Natural killer cell (primary cell): ENCODE data around the gene SMIM38. TPM values are rescaled to one million over a fixed set of nuclear protein-coding genes. Genes with fewer than 3 reads are reported as not detected.

Experiments used
- ATAC-seq, 3 donors: fragments of 150-1000 bp in 2 of 3; fragments of 200-7000 bp in 1 of 3; cut with Tn5 transposase; 1 replicate in 1 of 3; 2 replicates in 2 of 3; pipeline ENCODE4 v1.10.0; 2021; ENCODE audit warnings: mild to moderate bottlenecking in 2 of 3, moderate library complexity in 2 of 3
- DNase-seq, 2 donors: peaks; one replicate each; pipeline versions ENCODE4 v3.0.0 to v3.0.0-alpha.2; 2013 to 2021; ENCODE audit warnings: mixed read lengths in 1 of 2
- H3K27ac ChIP-seq: one replicate; pipeline ENCODE4 v1.5.1; 2013; ENCODE audit warnings: mild to moderate bottlenecking, low read length
- H3K27me3 ChIP-seq: one replicate; pipeline ENCODE4 v1.6.1; 2013; ENCODE audit warnings: low read length; ENCODE audit not compliant: control insufficient read depth, insufficient read depth
- H3K36me3 ChIP-seq: one replicate; pipeline ENCODE4 v1.6.1; 2013; ENCODE audit warnings: low read length; ENCODE audit not compliant: control insufficient read depth, insufficient read depth
- H3K4me1 ChIP-seq: one replicate; pipeline ENCODE4 v1.6.1; 2013; ENCODE audit warnings: low read length; ENCODE audit not compliant: control insufficient read depth, insufficient read depth
- H3K4me3 ChIP-seq: one replicate; pipeline ENCODE4 v1.5.1; 2013; ENCODE audit warnings: low read length
- H3K9me3 ChIP-seq: one replicate; pipeline ENCODE4 v1.6.1; 2013; ENCODE audit warnings: low read length; ENCODE audit not compliant: control insufficient read depth, insufficient read depth
- H3K27ac Mint-ChIP-seq, 2 donors: one replicate each; pipeline ENCODE4 v1.8.0; 2022; ENCODE audit warnings: mild to moderate bottlenecking in 2 of 2, mixed read lengths in 2 of 2, moderate library complexity in 1 of 2
- H3K27me3 Mint-ChIP-seq, 2 donors: one replicate each; pipeline ENCODE4 v1.8.0; 2022; ENCODE audit warnings: low read depth in 2 of 2, mixed read lengths in 2 of 2
- H3K36me3 Mint-ChIP-seq: one replicate; pipeline ENCODE4 v1.8.0; 2022; ENCODE audit warnings: mixed read lengths
- H3K4me1 Mint-ChIP-seq, 2 donors: one replicate each; pipeline ENCODE4 v1.8.0; 2022; ENCODE audit warnings: mixed read lengths in 2 of 2
- H3K4me3 Mint-ChIP-seq: one replicate; pipeline ENCODE4 v1.8.0; 2022; ENCODE audit warnings: mild to moderate bottlenecking, moderate library complexity, mixed read lengths
- H3K9me3 Mint-ChIP-seq, 2 donors: one replicate each; pipeline ENCODE4 v1.8.0; 2022; ENCODE audit warnings: mixed read lengths in 2 of 2
- CTCF ChIP-seq: fragments of 200-600 bp; IDR thresholded peaks from one replicate; pipeline ENCODE4 v1.8.0; 2022; ENCODE audit warnings: antibody characterized with exemption
- WGBS: methylation state at CpG from one replicate; pipeline ENCODE4 v1.1.7; 2013; ENCODE audit warnings: missing lambda C conversion rate; ENCODE audit not compliant: insufficient coverage; 5-methylcytosine and 5-hydroxymethylcytosine counted together
- intact Hi-C: fragments of 100-400 bp; cut with micrococcal nuclease; formaldehyde crosslinking; loops from one replicate; pipeline ENCODE4 v1.14.2; 2022
- total RNA-seq, 4 donors: library from RNA; stranded (reverse); fragments of 120-200 nt in 1 of 4; gene quantifications; one replicate each; pipeline versions ENCODE4 v1.2.3 to v1.2.4, GENCODE V29; 2013 to 2022

The SMIM38 gene
- total RNA-seq, 3 donors from 2014 or later (not counting 1 experiment from before 2014, with no cell fraction given), result 0.23 to 0.42 (median 0.40) TPM

GRCh38 chr11:69190796-69191536 lies 35.2 kb downstream of the SMIM38 start:
- Histone ChIP-seq H3K36me3 (no peaks in the 10 kb centered on the region), H3K4me3 (no peak overlapping the region), H3K27ac (no peak overlapping the region), H3K4me1 (no peaks in the 10 kb centered on the region), H3K27me3 (no peaks in the 10 kb centered on the region), H3K9me3 (peaks cover 4% of the 10 kb centered on the region)
- intact Hi-C loops, result no loop called here
- ATAC-seq (no peak), DNase-seq (no peak)
- H3K36me3 Mint-ChIP-seq, result no peaks in the 10 kb centered on the region
- no peak overlapping the region for H3K27ac Mint-ChIP-seq
- H3K9me3 Mint-ChIP-seq, result peaks cover 6 to 13% of the 10 kb centered on the region in 2 donors
- H3K4me3 Mint-ChIP-seq, result no peak overlapping the region
- 88% methylated on average over 18 of the region's 18 CpGs for WGBS
- peaks cover 0 to 12% of the 10 kb centered on the region in 2 donors for H3K27me3 Mint-ChIP-seq
- no peaks in the 10 kb centered on the region for H3K4me1 Mint-ChIP-seq
- TF ChIP-seq CTCF, result no peak

DNA sequence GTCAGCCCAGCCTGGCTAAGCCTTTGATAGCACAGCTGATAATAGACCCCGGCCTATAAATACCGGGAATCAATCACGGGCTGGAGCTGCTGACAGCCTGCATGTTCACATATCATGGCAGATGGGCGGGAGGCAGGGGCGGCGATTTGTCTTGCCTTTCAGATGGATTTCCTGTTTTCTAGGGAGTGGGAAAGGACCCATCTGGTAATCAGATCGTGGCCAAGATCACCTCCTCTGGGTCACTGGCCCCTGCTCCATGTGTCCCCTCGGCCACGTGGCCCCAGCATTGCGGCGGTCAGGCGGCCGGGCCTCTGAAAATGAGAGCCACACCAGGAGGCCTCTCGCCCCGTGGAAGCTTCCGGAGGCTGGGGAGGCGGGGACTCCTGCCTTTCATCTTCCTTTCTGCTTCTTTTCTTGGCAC lies 36.6 kb downstream of the SMIM38 start:
- ATAC-seq (no peak), DNase-seq (peak in 1 of 2 donors; percentile 12)
- 55% methylated on average over 17 of the region's 17 CpGs for WGBS
- Mint-ChIP-seq H3K36me3 (no peaks in the 10 kb centered on the region), H3K27ac (no peak overlapping the region), H3K4me1 (no peaks in the 10 kb centered on the region), H3K27me3 (peaks cover 0 to 12% of the 10 kb centered on the region in 2 donors), H3K4me3 (no peak overlapping the region), H3K9me3 (peaks cover 6 to 13% of the 10 kb centered on the region in 2 donors)
- H3K9me3 ChIP-seq, result peaks cover 2% of the 10 kb centered on the region
- intact Hi-C loops, result no loop called here
- no peak overlapping the region for H3K4me3 ChIP-seq
- H3K27ac ChIP-seq, result no peak overlapping the region
- no peaks in the 10 kb centered on the region for H3K4me1 ChIP-seq
- no peaks in the 10 kb centered on the region for H3K36me3 ChIP-seq
- no peaks in the 10 kb centered on the region for H3K27me3 ChIP-seq
- no peak for TF ChIP-seq CTCF

DNA sequence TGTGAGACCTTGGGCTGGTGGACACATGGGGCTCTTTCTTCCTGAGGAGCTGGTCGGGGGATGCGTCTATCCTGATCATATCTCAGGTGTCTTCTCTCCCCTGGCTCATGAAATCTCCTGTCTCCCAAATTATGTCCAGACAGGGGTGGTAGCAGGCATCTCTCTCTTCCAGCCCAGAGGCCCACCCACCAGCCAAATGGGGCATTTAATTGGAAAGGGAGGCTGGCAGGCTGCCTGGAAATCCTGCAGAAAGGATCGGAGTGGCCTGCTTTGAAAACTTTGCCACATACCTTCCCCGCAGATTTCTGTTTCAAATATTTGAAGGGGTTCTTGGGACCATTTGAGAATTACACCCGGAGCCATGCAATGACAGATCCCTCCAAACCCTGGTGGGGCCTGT lies 37.4 kb downstream of the SMIM38 start:
- no peaks in the 10 kb centered on the region for H3K4me1 Mint-ChIP-seq
- peaks cover 0 to 12% of the 10 kb centered on the region in 2 donors for H3K27me3 Mint-ChIP-seq
- Histone ChIP-seq H3K27ac (no peak overlapping the region), H3K4me1 (no peaks in the 10 kb centered on the region), H3K36me3 (no peaks in the 10 kb centered on the region), H3K4me3 (no peak overlapping the region), H3K9me3 (no peaks in the 10 kb centered on the region), H3K27me3 (no peaks in the 10 kb centered on the region)
- 94% methylated on average over 5 of the region's 5 CpGs for WGBS
- no peaks in the 10 kb centered on the region for H3K36me3 Mint-ChIP-seq
- no peak overlapping the region for H3K4me3 Mint-ChIP-seq
- no peak for TF ChIP-seq CTCF
- H3K27ac Mint-ChIP-seq, result no peak overlapping the region
- DNase-seq (no peak), ATAC-seq (no peak)
- peaks cover 6 to 13% of the 10 kb centered on the region in 2 donors for H3K9me3 Mint-ChIP-seq
- intact Hi-C loops, result no loop called here

DNA sequence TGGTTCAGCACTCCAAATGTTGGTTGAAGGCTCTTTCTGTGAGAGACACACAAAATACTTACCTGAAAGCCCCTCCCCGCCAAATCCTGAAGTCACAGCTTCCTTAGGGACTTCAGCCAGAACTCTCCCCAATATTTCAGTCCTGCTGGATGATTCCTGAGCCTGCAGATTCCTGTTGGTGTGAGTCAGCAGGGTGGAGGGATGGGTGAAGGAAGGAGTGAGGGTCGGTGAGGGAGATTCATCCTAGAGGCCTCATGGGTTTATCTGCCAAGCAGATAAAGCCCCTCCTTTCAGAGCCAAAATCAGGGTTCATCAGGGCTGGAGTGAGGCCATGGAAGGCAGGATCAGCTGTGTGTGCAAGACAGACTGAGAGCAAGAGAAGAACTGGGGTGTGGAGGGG lies 37.9 kb downstream of the SMIM38 start:
- Histone ChIP-seq H3K36me3 (no peaks in the 10 kb centered on the region), H3K27me3 (no peaks in the 10 kb centered on the region), H3K9me3 (no peaks in the 10 kb centered on the region), H3K4me3 (no peak overlapping the region), H3K4me1 (no peaks in the 10 kb centered on the region), H3K27ac (no peak overlapping the region)
- Mint-ChIP-seq H3K36me3 (no peaks in the 10 kb centered on the region), H3K9me3 (peaks cover 6 to 13% of the 10 kb centered on the region in 2 donors), H3K4me3 (no peak overlapping the region), H3K27ac (no peak overlapping the region), H3K27me3 (peaks cover 0 to 12% of the 10 kb centered on the region in 2 donors), H3K4me1 (no peaks in the 10 kb centered on the region)
- DNase-seq, result no peak
- no peak for TF ChIP-seq CTCF
- ATAC-seq, result no peak
- WGBS, result 93% methylated on average over 2 of the region's 2 CpGs
- intact Hi-C loops, result no loop called here
